Mucosa of descending colon (tissue), 3 donors: ENCODE measurements around the gene RTEL1. TPM values are rescaled to one million over a fixed set of nuclear protein-coding genes. Genes with fewer than 3 reads are reported as not detected.

Experiments
- ATAC-seq: fragments of 200-7000 bp; cut with Tn5 transposase; one replicate; pipeline ENCODE4 v1.9.1; 2020; ENCODE audit warnings: mild to moderate bottlenecking, moderate library complexity
- DNase-seq, 3 donors: peaks; one replicate each; pipeline ENCODE4 v3.0.0-alpha.2; 2020
- H3K36me3 ChIP-seq: fragments of 200-600 bp; one replicate; pipeline ENCODE4 v1.8.0; 2021; ENCODE audit warnings: low read depth, mild to moderate bottlenecking
- H3K4me1 ChIP-seq: fragments of 200-600 bp; one replicate; pipeline ENCODE4 v1.8.0; 2021; ENCODE audit warnings: low read depth, mild to moderate bottlenecking
- H3K4me3 ChIP-seq: fragments of 200-600 bp; one replicate; pipeline ENCODE4 v1.8.0; 2021; ENCODE audit warnings: mild to moderate bottlenecking
- H3K9me3 ChIP-seq: fragments of 200-600 bp; one replicate; pipeline ENCODE4 v1.8.0; 2021; ENCODE audit warnings: mild to moderate bottlenecking
- CTCF ChIP-seq: fragments of 200-600 bp; IDR thresholded peaks from one replicate; pipeline ENCODE4 v1.8.0; 2022; ENCODE audit warnings: antibody characterized with exemption, mild to moderate bottlenecking
- intact Hi-C, 2 donors: fragments of 100-400 bp; cut with DNase I in 1 of 2; cut with micrococcal nuclease in 1 of 2; formaldehyde crosslinking; loops; one replicate each; pipeline versions ENCODE4 v1.11.0 to v1.11.1; 2022; cut with DNase I, micrococcal nuclease
- total RNA-seq, 3 donors: library from RNA; stranded (reverse); fragmentation: NEBNext Ultra II Directional in 2 of 3; extraction: Animal tissue kit (Norgen Biotek cat#: 25700) in 2 of 3; gene quantifications; one replicate each; pipeline versions ENCODE4 v1.2.1 to v1.2.4, GENCODE V29; 2021 to 2023
- donor health status: DM: no; HTN: no; CAD: no; lungs with moderate emphysema.
- donor health status: DM: no; HTN: no; CAD: no.
- donor health status: DM: no; HTN: yes; CAD: no.

RTEL1 gene
- total RNA-seq, 3 donors from 2014 or later, result 23.5 to 42.8 (median 34.2) TPM

GRCh38 chr20:63653041-63653973, 4.8 kb upstream of the RTEL1 start, which contains the start of gene STMN3:
Gene STMN3 (minus strand): TSS chr20:63653424. CDS start chr20:63653345, 79 bp downstream.
- no peak for TF ChIP-seq CTCF
- intact Hi-C loops, result no loop called here
- Histone ChIP-seq H3K4me1 (peaks cover 22% of the 10 kb centered on the region), H3K9me3 (no peaks in the 10 kb centered on the region), H3K4me3 (no peak within 1 kb of the TSS), H3K36me3 (no peaks in the 10 kb centered on the region)
- ATAC-seq, result peak; percentile 67
- peak; percentile 83 to 86 (median 86) for DNase-seq

DNA sequence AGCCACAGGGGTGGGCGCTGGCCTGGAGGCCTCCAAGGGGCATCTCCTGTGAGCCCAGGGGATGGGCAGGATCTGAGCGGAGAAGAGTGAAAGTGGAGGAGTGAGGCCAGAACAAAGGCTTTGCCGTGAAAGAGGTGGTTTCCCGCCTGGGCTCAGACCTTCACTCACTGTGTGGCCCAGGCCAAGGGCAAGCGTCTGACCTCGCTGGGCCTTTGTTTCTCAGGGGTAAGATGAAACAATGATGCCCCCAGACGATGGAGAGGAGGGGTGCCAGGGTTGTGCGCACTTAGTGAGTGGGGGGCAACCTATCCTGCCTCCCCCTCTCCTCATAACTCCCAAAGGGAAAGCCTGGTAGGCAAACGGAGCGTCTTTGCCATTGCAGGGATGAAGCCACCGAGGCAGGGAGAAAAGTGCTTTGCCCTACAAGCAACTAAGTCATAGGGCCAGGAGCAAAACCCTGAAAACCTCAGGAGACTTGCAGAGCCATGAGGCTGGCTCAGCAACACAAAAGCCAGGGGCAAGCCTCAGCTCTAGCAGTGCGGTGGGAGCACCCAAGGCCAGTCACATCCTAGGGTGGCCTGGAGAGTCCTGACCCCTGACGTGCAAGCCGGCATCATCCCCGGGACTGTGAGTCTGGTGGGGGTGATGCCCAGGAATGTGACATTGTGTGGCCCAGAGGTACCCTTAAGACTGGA, 4.0 kb upstream of the RTEL1 start:
- DNase-seq (no peak), ATAC-seq (no peak)
- intact Hi-C loops, result no loop called here
- H3K4me1 ChIP-seq, result peaks cover 26% of the 10 kb centered on the region
- H3K36me3 ChIP-seq, result no peaks in the 10 kb centered on the region
- no peak overlapping the region for H3K4me3 ChIP-seq
- H3K9me3 ChIP-seq, result no peaks in the 10 kb centered on the region
- TF ChIP-seq CTCF, result no peak

DNA sequence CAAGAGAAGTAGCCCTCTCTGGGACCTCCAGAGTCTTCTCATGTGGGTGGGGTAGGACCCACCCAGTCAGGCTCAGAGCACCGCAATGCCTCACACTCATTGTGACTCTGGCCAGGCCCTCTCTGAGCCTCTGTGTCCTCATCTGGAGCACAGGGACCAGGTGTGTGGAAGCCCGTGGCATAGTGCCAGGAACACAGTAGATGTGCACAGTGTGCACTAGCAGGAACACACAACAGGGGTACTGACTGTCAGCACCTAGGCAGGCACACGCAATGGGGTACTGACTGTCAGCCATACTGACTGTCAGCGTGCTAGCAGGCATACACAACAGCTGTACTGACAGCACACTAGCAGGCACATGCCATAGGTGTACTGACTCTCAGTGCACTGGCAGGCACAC, 2.9 kb upstream of the RTEL1 start:
- no peak overlapping the region for H3K4me3 ChIP-seq
- TF ChIP-seq CTCF, result no peak
- H3K9me3 ChIP-seq, result no peaks in the 10 kb centered on the region
- H3K36me3 ChIP-seq, result no peaks in the 10 kb centered on the region
- peaks cover 30% of the 10 kb centered on the region for H3K4me1 ChIP-seq
- DNase-seq (no peak), ATAC-seq (no peak)
- intact Hi-C loops, result no loop called here

GRCh38 chr20:63656451-63656850, 1.7 kb upstream of the RTEL1 start:
- H3K36me3 ChIP-seq, result no peaks in the 10 kb centered on the region
- DNase-seq (no peak), ATAC-seq (no peak)
- TF ChIP-seq CTCF, result no peak
- peaks cover 30% of the 10 kb centered on the region for H3K4me1 ChIP-seq
- intact Hi-C loops, result no loop called here
- no peak overlapping the region for H3K4me3 ChIP-seq
- no peaks in the 10 kb centered on the region for H3K9me3 ChIP-seq

GRCh38 chr20:63657260-63657936, 714 bp upstream of the RTEL1 start:
- DNase-seq, result peak in 1 of 3 donors; percentile 36
- Histone ChIP-seq H3K9me3 (no peaks in the 10 kb centered on the region), H3K4me3 (no peak overlapping the region), H3K4me1 (peaks cover 26% of the 10 kb centered on the region), H3K36me3 (no peaks in the 10 kb centered on the region)
- no peak for ATAC-seq
- no peak for TF ChIP-seq CTCF
- intact Hi-C loops, result no loop called here
